HepG2 (cell line): ENCODE results near the gene AUH. TPM values are rescaled to one million over a fixed set of nuclear protein-coding genes. Genes with fewer than 3 reads are reported as not detected.

ENCODE experiments used
- EP300 ChIP-seq, 3 experiments: sonication (generic) in 1 of 3; formaldehyde crosslinking in 1 of 3; IDR thresholded peaks; 2 replicates each; pipeline versions ENCODE4 v1.5.1 to v1.6.1; 2011 to 2020; ENCODE audit warnings: low read depth in 2 of 3, low read length in 2 of 3, borderline replicate concordance in 1 of 3, improper control_type of control experiment in 1 of 3, mild to moderate bottlenecking in 1 of 3, missing genetic modification reagents in 1 of 3, moderate library complexity in 1 of 3
- SAFB2 ChIP-seq: sonication (generic); formaldehyde crosslinking; IDR thresholded peaks from 2 replicates; pipeline ENCODE4 v1.5.1; 2020; ENCODE audit warnings: missing genetic modification reagents, low read depth, mild to moderate bottlenecking, borderline replicate concordance
- SRSF1 ChIP-seq: fragments of 200-400 bp; formaldehyde crosslinking; optimal IDR thresholded peaks from 2 replicates; pipeline ENCODE3; 2017; ENCODE audit warnings: mild to moderate bottlenecking, low read depth, low read length, moderate library complexity
- TCF7 ChIP-seq: sonication (generic); IDR thresholded peaks from 2 replicates; pipeline ENCODE4 v1.6.1; 2016; ENCODE audit warnings: antibody characterized with exemption, low read depth
- TERF1 ChIP-seq: sonication (generic); formaldehyde crosslinking; IDR thresholded peaks from 2 replicates; pipeline ENCODE4 v1.8.0; 2022; ENCODE audit warnings: mild to moderate bottlenecking, missing genetic modification reagents, moderate library complexity
- ZFP41 ChIP-seq: sonication (generic); formaldehyde crosslinking; IDR thresholded peaks from 2 replicates; pipeline ENCODE4 v1.4.0; 2020; ENCODE audit warnings: mild to moderate bottlenecking, missing genetic modification reagents, borderline replicate concordance
- ZKSCAN1 ChIP-seq: fragments of 150-350 bp; IDR thresholded peaks from 2 replicates; pipeline ENCODE4 v1.6.1; 2014; ENCODE audit warnings: low read length
- ZKSCAN8 ChIP-seq: IDR thresholded peaks from 2 replicates; pipeline ENCODE4 v1.6.1; 2016; ENCODE audit warnings: borderline replicate concordance, missing genetic modification reagents, missing compliant biosample characterization
- ZMYM2 ChIP-seq: sonication (generic); formaldehyde crosslinking; IDR thresholded peaks from 2 replicates; pipeline ENCODE4 v1.8.0; 2022; ENCODE audit warnings: mild to moderate bottlenecking, missing genetic modification reagents
- ZNF343 ChIP-seq: sonication (generic); formaldehyde crosslinking; IDR thresholded peaks from 2 replicates; pipeline ENCODE4 v1.4.0; 2020; ENCODE audit warnings: mild to moderate bottlenecking, missing genetic modification reagents
- ZNF709 ChIP-seq: sonication (generic); formaldehyde crosslinking; IDR thresholded peaks from 2 replicates; pipeline ENCODE4 v1.5.0; 2020; ENCODE audit warnings: mild to moderate bottlenecking, missing genetic modification reagents
- polyA plus RNA-seq, 8 experiments: library from polyadenylated mRNA; depleted of rRNA in 3 of 8; stranded (reverse) in 7 of 8; unstranded in 1 of 8; fragments of >200 nt; fragmentation: Illumina TruSeq in 4 of 8; extraction: Trizol in 4 of 8; gene quantifications; 2 replicates each; pipeline versions ENCODE4 v1.2.1 to v1.2.3, GENCODE V29; 2011 to 2016; ENCODE audit warnings: low read depth in 4 of 8, missing spikeins in 1 of 8, mixed read lengths in 1 of 8; ENCODE audit not compliant: insufficient read depth in 1 of 8
- total RNA-seq, 5 experiments: library from RNA; depleted of rRNA; stranded (reverse); fragments of >200 nt; fragmentation: Illumina TruSeq; extraction: Trizol; gene quantifications; 2 replicates each; pipeline ENCODE4 v1.2.3, GENCODE V29; 2016; ENCODE audit warnings: low read depth in 1 of 5
- TF ChIP-seq, protein P1 (sequence below): sonication (generic); formaldehyde crosslinking; IDR thresholded peaks from 2 replicates; pipeline ENCODE4 v1.5.0; 2020; ENCODE audit warnings: mild to moderate bottlenecking, missing genetic modification reagents
- TF ChIP-seq, protein P2 (sequence below): sonication (generic); formaldehyde crosslinking; IDR thresholded peaks from 2 replicates; pipeline ENCODE4 v1.4.0; 2020; ENCODE audit warnings: mild to moderate bottlenecking, missing genetic modification reagents
- TF ChIP-seq, protein P3 (sequence below): IDR thresholded peaks from 2 replicates; pipeline ENCODE4 v1.6.1; 2016; ENCODE audit warnings: low read depth, borderline replicate concordance
- TF ChIP-seq, protein P4 (sequence below): sonication (generic); formaldehyde crosslinking; IDR thresholded peaks from 2 replicates; pipeline ENCODE4 v1.5.0; 2020; ENCODE audit warnings: mild to moderate bottlenecking, missing genetic modification reagents, borderline replicate concordance
- TF ChIP-seq, protein P5 (sequence below): sonication (generic); formaldehyde crosslinking; IDR thresholded peaks from 2 replicates; pipeline ENCODE4 v1.4.0; 2020; ENCODE audit warnings: missing genetic modification reagents
- TF ChIP-seq, protein P6 (sequence below): sonication (generic); formaldehyde crosslinking; IDR thresholded peaks from 2 replicates; pipeline ENCODE4 v1.4.0; 2020; ENCODE audit warnings: missing genetic modification reagents; ENCODE audit errors: not compliant biosample characterization

The AUH gene
- total and polyA plus RNA-seq, 2 of the 13 experiments (the other 11 are each of a cell fraction or from before 2014, with no cell fraction given), result 25.8 to 31.9 TPM

DNA sequence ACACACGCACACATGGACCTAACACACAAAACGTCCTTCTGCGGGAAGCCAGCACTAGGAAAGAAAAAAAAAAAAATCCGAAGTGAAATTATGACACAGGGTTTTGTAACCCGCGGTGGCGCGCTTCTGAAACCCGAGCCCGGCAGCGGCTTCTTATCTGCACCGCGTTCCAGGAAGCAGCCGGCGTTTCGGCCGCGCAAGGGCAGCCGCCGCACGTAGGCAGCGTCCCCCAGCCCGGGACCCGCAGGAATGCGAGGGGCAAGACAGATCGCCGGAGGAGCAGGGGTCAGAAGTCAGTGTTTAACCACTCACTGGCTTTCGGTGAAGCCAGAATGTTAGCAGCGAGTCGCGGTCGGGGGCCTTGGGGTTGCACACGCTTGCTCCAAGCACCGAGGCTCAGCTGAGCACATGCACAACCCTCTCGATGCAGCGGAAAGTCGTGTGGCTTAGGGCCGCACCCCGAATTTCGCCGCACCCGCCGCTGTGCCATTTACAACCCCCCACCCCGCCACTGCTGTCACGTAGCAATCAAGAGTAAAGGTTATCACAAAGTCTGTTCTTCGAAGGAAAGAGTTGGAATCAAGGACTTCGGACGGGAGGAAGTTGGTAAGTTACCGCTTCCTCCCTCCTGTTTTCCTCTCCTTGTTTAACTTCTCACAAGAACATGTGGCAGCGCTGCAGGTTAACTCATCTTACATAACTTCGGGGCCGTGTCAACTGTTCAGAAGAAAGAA lies 167.9 kb downstream of the AUH start (continued):
- TF ChIP-seq, protein P1, sequence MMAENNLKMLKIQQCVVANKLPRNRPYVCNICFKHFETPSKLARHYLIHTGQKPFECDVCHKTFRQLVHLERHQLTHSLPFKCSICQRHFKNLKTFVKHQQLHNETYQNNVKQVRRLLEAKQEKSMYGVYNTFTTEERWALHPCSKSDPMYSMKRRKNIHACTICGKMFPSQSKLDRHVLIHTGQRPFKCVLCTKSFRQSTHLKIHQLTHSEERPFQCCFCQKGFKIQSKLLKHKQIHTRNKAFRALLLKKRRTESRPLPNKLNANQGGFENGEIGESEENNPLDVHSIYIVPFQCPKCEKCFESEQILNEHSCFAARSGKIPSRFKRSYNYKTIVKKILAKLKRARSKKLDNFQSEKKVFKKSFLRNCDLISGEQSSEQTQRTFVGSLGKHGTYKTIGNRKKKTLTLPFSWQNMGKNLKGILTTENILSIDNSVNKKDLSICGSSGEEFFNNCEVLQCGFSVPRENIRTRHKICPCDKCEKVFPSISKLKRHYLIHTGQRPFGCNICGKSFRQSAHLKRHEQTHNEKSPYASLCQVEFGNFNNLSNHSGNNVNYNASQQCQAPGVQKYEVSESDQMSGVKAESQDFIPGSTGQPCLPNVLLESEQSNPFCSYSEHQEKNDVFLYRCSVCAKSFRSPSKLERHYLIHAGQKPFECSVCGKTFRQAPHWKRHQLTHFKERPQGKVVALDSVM (CRISPR knock-in tag), result 0 out of 2 replicates have a peak, but pooled peaks have one; percentile 20
- peak; percentile 85 for TF ChIP-seq TCF7
- TF ChIP-seq, protein P2, sequence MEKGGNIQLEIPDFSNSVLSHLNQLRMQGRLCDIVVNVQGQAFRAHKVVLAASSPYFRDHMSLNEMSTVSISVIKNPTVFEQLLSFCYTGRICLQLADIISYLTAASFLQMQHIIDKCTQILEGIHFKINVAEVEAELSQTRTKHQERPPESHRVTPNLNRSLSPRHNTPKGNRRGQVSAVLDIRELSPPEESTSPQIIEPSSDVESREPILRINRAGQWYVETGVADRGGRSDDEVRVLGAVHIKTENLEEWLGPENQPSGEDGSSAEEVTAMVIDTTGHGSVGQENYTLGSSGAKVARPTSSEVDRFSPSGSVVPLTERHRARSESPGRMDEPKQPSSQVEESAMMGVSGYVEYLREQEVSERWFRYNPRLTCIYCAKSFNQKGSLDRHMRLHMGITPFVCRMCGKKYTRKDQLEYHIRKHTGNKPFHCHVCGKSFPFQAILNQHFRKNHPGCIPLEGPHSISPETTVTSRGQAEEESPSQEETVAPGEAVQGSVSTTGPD (CRISPR knock-in tag), result peak; percentile 91
- TF ChIP-seq TERF1 (CRISPR knock-in tag), result peak; percentile 94
- peak; percentile 64 for TF ChIP-seq ZNF709
- TF ChIP-seq, protein P3, sequence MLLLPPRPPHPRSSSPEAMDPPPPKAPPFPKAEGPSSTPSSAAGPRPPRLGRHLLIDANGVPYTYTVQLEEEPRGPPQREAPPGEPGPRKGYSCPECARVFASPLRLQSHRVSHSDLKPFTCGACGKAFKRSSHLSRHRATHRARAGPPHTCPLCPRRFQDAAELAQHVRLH (CRISPR knock-in tag), result peak; percentile 75; the same call in 1 of the 2 replicates
- peak; percentile 93; the same call in 1 of the 2 replicates for TF ChIP-seq ZFP41 (CRISPR knock-in tag)
- TF ChIP-seq ZKSCAN1, result no peak; the same call in 1 of the 2 replicates
- peak; percentile 72; the same call in 1 of the 2 replicates for TF ChIP-seq ZMYM2 (CRISPR knock-in tag)
- TF ChIP-seq SAFB2, result no peak; the same call in 1 of the 2 replicates
- TF ChIP-seq, protein P4, sequence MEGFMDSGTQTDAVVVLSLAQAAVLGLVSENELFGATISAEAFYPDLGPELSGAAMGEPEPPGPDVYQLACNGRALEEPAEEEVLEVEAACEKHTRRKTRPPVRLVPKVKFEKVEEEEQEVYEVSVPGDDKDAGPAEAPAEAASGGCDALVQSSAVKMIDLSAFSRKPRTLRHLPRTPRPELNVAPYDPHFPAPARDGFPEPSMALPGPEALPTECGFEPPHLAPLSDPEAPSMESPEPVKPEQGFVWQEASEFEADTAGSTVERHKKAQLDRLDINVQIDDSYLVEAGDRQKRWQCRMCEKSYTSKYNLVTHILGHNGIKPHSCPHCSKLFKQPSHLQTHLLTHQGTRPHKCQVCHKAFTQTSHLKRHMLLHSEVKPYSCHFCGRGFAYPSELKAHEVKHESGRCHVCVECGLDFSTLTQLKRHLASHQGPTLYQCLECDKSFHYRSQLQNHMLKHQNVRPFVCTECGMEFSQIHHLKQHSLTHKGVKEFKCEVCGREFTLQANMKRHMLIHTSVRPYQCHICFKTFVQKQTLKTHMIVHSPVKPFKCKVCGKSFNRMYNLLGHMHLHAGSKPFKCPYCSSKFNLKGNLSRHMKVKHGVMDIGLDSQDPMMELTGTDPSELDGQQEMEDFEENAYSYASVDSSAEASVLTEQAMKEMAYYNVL, result peak; percentile 89; the same call in 1 of the 2 replicates
- TF ChIP-seq ZNF343 (CRISPR knock-in tag), result no peak; the same call in none of the 2 replicates
- peak in 1 of 2 experiments; percentile 91; a peak in 2 of 4 replicates for TF ChIP-seq EP300 (IDR thresholded peaks at IDR 0.05; ENCODE audit: low read depth in 2 of 2, low read length in 2 of 2)
- TF ChIP-seq EP300 (CRISPR knock-in tag; IDR thresholded peaks at IDR 0.05; ENCODE audit: borderline replicate concordance), result peak; percentile 83
- no peak for TF ChIP-seq SRSF1
- TF ChIP-seq, protein P5, sequence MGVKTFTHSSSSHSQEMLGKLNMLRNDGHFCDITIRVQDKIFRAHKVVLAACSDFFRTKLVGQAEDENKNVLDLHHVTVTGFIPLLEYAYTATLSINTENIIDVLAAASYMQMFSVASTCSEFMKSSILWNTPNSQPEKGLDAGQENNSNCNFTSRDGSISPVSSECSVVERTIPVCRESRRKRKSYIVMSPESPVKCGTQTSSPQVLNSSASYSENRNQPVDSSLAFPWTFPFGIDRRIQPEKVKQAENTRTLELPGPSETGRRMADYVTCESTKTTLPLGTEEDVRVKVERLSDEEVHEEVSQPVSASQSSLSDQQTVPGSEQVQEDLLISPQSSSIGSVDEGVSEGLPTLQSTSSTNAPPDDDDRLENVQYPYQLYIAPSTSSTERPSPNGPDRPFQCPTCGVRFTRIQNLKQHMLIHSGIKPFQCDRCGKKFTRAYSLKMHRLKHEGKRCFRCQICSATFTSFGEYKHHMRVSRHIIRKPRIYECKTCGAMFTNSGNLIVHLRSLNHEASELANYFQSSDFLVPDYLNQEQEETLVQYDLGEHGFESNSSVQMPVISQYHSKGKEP (CRISPR knock-in tag), result no peak; the same call in 1 of the 2 replicates
- TF ChIP-seq, protein P6, sequence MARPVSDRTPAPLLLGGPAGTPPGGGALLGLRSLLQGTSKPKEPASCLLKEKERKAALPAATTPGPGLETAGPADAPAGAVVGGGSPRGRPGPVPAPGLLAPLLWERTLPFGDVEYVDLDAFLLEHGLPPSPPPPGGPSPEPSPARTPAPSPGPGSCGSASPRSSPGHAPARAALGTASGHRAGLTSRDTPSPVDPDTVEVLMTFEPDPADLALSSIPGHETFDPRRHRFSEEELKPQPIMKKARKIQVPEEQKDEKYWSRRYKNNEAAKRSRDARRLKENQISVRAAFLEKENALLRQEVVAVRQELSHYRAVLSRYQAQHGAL (CRISPR knock-in tag), result no peak
- TF ChIP-seq ZKSCAN8 (CRISPR knock-in tag), result peak; percentile 33; the same call in 1 of the 2 replicates
